ENCODE measurements around the gene ZP3.
"Not testable (repeated sequence)": the region's sequence is repeated elsewhere in the genome, so short reads cannot be mapped to it uniquely, and the experiment has no call there.

- TF ChIP-seq FOXM1 (IDR thresholded peaks at IDR 0.05; ENCODE audit: borderline replicate concordance); NFRKB (IDR thresholded peaks at IDR 0.05); BHLHE40 (IDR thresholded peaks at IDR 0.05; ENCODE audit: borderline replicate concordance); SP1 (IDR thresholded peaks at IDR 0.05); ZNF384 (IDR thresholded peaks at IDR 0.05); PKNOX1 (IDR thresholded peaks at IDR 0.05); SUZ12 (IDR thresholded peaks at IDR 0.05); TARDBP (IDR thresholded peaks at IDR 0.05); HDGF (IDR thresholded peaks at IDR 0.05; ENCODE audit: borderline replicate concordance); FOXA1 (IDR thresholded peaks at IDR 0.05): not testable (repeated sequence)
Measured at GRCh38 chr7:76464959-76465358, 40.2 kb downstream of the ZP3 start.

All from HEK293T (cell line).